GM12872 (cell line): ENCODE data around the gene LCAT.

Source experiments
- TF ChIP-seq, protein P1 (sequence below): IDR thresholded peaks from 3 replicates; pipeline ENCODE4 v1.5.1; 2011; ENCODE audit warnings: low read depth, mild to moderate bottlenecking, low read length, moderate library complexity; ENCODE audit not compliant: insufficient read depth

LCAT gene

DNA sequence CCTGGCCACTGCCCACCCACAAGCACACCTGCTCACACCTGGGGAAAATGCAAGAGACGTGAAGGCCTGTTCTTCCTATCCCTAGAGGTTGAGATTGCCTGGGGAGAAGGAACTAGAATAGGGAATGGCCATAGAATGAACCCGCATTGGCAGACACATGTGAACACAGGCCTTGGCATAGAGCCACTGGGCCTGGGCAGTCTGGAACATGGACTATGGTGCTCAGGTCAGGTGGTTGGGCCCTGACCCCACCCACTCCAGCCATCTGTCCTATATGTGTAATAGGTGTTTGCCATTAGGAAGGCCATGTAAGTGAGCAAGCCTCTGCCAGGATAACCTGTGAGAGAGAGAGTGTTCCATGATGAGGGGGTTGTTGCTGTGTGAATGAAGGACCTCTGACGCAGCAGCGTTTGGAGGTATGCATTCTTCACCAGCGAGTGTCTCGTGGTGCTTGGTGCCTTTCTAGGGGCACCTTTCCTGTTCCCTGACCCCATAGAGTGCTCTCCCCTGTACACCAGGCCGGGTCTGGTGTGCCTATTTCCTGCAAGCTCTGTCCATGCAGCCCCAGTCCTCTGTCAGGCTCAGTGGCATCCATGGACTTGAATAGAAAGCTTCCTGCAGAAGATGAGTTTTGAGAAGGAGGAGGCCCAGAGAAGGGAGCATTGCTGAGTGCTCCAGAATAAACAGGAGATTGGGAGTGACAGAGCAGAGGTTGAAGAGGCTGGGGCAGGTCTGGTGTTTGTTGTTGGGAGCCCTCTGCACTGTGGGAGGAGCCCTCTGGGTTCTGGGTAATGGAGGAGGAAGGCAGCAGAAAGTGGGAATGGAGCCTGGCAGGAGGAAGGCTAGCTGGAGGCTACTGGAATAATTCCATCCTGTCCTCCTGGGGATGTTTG lies 27.8 kb downstream of the LCAT start:
- TF ChIP-seq, protein P1, sequence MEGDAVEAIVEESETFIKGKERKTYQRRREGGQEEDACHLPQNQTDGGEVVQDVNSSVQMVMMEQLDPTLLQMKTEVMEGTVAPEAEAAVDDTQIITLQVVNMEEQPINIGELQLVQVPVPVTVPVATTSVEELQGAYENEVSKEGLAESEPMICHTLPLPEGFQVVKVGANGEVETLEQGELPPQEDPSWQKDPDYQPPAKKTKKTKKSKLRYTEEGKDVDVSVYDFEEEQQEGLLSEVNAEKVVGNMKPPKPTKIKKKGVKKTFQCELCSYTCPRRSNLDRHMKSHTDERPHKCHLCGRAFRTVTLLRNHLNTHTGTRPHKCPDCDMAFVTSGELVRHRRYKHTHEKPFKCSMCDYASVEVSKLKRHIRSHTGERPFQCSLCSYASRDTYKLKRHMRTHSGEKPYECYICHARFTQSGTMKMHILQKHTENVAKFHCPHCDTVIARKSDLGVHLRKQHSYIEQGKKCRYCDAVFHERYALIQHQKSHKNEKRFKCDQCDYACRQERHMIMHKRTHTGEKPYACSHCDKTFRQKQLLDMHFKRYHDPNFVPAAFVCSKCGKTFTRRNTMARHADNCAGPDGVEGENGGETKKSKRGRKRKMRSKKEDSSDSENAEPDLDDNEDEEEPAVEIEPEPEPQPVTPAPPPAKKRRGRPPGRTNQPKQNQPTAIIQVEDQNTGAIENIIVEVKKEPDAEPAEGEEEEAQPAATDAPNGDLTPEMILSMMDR: no peak

DNA sequence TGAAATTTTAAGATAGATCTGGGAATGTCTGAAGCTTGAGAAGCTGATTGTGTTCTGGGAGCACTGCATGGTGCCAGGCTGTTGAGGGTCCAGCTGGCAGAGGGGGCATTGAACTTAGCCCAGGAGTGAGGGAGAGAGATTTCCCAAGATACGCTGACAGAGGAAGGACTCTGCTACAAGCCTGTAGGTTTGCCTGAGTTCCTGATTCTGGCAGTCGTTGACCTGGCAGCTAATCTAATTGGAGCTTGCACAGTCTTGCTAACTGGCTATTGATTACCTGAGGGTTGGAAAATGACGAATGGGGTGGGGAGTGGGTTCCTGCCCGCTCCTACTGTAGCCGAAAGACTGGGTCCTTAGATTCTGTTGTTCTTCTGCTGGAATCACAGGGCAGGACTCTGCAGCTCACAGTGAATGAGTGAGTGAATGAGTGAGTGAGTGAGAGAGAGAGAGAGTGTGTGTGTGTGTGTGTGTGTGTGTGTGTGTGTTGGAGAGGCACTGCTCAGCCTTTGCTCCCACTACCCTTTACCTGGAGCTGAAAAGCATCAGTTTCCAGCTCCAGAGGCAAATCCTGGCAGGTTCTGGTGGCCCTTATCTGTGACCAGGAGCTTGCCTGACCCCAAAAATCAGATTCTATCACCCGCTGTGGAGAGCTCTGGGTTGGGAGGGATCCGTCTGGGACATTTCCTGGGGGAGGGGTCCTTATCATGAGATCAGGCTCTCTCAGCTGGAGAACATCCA lies 29.0 kb downstream of the LCAT start:
- TF ChIP-seq, protein P1: no peak

DNA sequence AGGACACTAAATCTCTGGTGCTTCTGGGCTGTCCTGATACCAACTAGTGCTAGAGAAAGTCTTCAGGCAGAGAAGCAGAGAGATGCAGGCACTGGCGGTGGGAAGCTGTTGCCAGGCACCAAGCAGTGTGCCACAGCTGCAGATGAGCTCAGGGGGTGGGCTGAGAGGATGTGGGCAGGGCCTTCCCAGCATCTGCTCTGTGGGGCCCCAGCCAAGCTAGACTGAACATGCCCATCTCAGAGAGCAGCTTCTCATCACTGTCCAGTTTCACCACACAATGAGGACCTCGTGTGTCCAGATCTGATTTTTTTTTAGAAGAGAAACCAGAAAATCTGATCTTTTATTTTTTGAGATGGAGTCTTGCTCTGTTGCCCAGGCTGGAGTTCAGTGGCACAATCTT lies 33.8 kb downstream of the LCAT start:
- TF ChIP-seq, protein P1: no peak

DNA sequence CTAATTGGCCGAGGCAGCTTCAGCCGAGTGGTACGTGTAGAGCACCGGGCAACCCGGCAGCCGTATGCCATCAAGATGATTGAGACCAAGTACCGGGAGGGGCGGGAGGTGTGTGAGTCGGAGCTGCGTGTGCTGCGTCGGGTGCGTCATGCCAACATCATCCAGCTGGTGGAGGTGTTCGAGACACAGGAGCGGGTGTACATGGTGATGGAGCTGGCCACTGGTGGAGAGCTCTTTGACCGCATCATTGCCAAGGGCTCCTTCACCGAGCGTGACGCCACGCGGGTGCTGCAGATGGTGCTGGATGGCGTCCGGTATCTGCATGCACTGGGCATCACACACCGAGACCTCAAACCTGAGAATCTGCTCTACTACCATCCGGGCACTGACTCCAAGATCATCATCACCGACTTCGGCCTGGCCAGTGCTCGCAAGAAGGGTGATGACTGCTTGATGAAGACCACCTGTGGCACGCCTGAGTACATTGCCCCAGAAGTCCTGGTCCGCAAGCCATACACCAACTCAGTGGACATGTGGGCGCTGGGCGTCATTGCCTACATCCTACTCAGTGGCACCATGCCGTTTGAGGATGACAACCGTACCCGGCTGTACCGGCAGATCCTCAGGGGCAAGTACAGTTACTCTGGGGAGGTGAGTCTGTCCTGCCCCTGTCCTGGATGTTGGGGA lies 34.7 kb downstream of the LCAT start:
- TF ChIP-seq, protein P1: no peak

DNA sequence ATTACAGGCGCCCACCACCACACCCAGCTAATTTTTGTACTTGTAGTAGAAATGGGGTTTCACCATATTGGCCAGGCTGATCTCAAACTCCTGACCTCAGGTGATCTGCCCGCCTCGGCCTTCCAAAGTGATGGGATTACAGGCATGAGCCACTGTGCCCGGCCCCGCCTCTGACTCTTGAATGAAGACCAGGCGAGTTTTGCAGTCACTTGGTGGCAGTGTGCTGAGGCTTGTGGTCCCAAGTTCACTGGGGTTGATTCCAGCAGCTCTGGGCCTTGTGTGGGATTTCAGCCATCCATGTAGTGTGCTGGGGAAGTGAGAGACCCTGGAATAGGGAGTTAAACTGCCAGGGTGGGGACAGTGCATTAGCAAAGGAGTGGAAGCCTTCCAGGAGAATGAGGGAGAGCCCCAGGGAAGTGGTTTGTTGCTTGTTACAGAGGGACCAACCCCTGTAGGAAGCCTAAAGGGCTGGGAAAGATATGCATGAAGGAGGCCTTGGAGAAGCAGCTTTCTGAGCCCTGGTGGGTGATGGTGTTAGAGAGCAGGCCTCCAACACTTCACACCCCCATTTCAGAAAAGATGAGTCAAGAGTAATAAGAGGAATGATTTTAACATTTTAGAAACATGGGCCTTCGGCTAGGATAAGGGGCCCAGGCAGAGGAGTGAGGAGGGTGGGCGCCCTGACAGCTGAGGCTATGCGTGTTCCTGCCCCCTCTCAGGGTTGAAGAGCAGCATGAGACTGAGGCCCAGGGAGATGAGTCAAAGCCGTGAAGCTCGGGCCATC lies 36.3 kb downstream of the LCAT start:
- TF ChIP-seq, protein P1: no peak

DNA sequence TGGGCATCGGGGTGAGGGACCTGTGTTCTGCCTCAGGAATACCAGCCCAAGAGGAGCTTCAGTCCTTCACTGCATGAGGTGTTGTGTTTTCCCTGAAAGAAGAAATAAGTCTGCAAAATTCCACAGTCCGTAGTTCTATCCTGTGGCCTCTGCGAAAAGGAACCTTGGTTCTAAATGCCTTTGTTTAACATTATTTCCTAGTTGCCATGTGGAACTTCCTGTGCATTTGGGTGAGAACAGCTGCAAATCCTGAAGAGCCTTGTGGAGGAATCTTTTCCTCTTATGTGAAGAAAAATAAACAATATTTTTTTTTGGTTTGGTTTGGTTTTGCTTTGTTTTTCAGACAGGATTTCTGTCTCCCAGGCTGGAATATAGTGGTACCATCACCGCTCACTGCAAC lies 41.1 kb downstream of the LCAT start:
- TF ChIP-seq, protein P1: no peak
